Retina (tissue), 1 donor: ENCODE results near the gene REELD1.

Source experiments
- DNase-seq: peaks from one replicate; pipeline ENCODE4 v3.0.0-alpha.2; 2016

Gene REELD1

GRCh38 chr4:146214238-146214637 is at the start of gene REELD1:
Gene REELD1, plus strand, starts transcription at chr4:146214538. Its CDS starts 2,415 bp downstream, at chr4:146216953.
- DNase-seq: no peak

- DNase-seq: no peak
These were observed 49.1 kb upstream of the REELD1 start for GRCh38 chr4:146165221-146165620.

GRCh38 chr4:146165840-146166239 is 48.5 kb upstream of the REELD1 start:
- no peak for DNase-seq

DNA sequence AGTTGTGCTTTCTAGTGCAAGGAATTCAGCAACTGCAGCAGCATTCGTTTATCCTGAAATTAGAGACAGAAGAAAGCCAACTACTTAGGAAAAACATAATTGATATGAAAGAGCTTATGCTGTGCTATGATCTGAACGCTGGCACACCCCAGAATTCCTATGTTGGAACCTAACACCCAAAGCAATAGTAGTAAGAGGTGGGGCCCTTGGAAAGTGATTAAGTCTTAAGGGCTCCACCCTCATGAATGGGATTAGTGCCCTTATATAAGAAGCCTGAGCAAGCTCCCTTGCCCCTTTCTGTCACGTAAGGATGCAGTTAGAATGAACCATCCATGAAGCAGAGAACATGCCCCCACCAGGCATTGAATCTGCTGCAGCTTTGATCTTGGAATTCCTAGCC is 44.2 kb upstream of the REELD1 start:
- no peak for DNase-seq

DNA sequence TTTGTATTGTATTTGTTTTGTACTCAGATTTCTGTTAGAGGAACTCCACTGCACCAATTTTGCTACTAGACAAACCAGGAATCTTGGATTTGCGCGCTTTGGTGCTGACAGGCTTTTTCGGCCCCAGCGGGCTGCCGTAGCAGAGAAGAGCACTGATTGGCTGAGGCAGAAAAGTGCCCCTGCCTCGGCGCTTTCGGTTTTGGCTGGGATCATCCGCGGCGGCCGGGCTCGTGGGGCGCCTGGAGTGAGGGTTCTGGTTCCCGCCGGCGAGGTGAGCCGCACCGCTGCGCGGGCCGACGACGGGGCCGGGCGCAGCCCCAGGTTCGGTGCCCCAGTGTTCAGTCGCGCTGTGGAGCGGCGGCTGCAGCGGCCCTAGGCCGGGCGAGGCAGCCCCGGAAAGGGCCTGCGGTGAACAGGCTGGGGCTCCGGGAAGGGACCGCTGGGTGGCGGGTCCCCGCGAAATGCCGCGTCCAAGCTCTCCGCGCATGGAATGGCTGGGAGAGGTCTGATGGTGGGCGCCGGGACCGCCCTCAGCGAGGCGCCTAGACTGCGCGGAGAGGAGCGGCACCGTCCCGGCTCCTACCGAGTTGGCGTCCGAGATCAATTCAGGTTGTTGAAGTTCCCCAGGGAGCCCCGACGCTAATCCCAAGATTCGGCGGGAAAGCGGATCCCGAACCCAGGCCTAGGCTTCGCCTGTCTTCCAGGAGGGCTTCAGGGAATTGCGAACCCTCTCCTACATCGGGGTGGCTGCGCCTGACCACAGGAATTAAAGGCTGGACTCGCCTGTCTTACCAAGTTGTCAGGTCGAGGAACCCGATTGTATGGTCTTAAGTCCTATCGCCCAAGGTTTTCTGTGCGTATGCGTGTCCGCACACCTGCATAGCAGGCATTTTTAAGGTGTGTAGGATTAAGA is 38.5 kb upstream of the REELD1 start, which contains the start of gene LSM6:
TSS of gene LSM6 (plus strand) at position 178 of the 913 bp plus-strand sequence. CDS start 7,204 bp downstream, outside the sequence.
- DNase-seq: peak; percentile 95

GRCh38 chr4:146176891-146177290 is 37.4 kb upstream of the REELD1 start:
- no peak for DNase-seq

DNA sequence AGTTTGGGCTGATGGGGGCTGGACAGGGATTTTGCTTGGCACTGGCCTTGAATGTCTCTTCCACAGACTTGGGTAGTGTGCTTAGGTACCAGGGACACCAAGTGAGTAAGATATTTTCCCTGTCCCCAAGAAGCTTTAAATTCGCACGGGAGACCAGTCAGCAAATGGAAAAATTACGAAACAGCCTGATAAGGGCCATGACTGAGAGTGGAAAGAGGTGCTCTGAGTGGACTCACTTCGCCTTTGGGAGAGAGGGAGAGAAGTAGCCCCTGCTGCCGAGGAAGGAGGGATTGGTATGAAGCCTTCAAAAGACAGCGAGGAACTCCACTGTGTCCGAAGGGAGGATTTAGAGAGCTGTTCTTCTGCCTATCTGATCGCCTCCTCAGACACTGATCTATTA is 36.2 kb upstream of the REELD1 start:
- DNase-seq: no peak

DNA sequence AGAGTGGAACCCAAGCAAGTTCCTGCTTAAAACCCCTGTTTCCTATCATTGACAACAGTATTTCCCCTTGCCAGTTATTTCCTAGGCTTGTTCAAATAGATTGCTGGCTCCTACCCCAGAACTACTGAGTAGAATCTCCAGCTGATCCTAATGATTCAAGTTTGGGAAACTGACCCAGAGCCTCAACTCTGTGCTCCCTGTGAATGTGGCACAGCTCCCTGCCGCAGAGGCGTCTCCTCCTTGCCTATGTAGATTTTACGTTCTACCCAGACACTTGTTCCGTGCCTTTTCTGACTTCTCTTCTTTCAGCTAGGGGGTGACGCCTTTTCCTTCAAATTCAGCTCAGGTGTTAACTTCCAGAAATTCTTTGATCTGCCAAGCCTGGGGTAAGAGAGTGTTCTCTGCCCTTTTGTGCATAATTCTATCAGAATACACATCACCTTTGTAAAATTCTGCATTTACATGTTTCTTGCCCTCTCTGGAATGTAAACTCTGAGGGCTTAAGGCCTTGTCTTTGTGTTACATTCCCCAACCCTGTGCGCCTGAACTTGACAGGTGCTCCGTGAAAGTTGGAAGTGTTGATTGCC is 34.5 kb upstream of the REELD1 start:
- no peak for DNase-seq

GRCh38 chr4:146182443-146182842 is 31.9 kb upstream of the REELD1 start:
- DNase-seq: no peak

DNA sequence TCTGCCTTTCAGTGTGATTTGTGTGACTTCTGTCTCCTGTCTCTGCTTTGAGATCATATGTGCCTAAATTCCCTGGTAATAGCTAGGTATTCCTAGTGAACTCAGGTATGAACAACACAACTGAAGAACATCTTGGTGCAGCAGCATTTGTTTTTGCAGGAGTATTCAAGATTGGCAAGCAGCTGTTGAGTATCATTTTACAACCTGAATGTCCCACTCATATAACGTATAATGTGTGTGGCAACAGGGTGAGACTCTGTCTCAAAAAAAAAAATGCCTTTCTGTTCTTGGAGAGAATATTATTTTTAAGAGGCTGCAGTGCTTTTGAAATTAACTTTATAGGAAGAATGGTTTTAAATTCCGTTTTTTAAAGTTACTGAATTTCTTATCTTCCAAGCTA is 31.1 kb upstream of the REELD1 start:
- no peak for DNase-seq

- no peak for DNase-seq
These were observed 28.3 kb upstream of the REELD1 start for GRCh38 chr4:146186041-146186440.

GRCh38 chr4:146186596-146186995 is 27.7 kb upstream of the REELD1 start:
- no peak for DNase-seq

DNA sequence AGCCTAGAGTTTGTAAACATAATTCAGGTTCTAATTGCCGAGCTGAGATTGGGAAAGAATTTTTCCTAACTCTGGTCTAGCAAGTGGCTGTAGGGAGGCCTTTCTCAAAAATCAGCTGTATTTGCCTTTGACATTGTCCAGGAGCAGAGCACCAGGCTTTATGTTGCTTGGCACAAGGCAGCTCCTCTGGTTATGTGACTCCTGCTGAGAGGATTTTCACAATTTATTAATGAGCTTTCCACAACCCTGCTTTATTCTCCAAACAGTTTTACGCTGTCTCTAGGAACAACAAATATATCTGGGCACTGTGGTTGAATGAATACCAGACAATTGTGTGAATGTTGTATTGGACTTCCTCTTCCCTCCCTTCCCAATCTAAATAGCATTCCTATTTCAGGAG is 23.9 kb upstream of the REELD1 start:
- DNase-seq: no peak

GRCh38 chr4:146191766-146192458 is 22.4 kb upstream of the REELD1 start:
- DNase-seq: no peak

GRCh38 chr4:146193628-146194027 is 20.7 kb upstream of the REELD1 start:
- no peak for DNase-seq

GRCh38 chr4:146194212-146194611 is 20.1 kb upstream of the REELD1 start:
- DNase-seq: no peak

DNA sequence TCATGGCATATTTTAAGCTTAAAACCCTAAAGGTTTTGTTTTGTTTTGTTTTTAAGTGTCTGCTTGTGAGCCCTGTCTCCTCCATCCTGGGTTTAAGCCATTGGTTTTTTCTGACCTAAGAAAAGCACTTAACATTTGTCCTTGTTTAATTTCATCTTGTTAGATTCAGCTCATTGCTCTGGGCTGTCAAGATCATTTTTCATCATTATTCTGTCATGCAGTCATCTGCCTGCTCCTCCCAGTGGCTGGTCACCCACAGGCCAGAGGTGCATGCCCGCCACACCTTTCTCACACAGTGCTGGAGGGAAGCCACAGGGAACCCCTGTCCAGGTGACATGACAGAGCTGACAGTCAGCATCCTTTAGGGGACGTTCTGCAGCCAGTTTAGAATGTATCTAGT is 11.7 kb upstream of the REELD1 start:
- peak; percentile 69 for DNase-seq

- no peak for DNase-seq
These were observed 6.9 kb upstream of the REELD1 start for GRCh38 chr4:146207410-146207809.

DNA sequence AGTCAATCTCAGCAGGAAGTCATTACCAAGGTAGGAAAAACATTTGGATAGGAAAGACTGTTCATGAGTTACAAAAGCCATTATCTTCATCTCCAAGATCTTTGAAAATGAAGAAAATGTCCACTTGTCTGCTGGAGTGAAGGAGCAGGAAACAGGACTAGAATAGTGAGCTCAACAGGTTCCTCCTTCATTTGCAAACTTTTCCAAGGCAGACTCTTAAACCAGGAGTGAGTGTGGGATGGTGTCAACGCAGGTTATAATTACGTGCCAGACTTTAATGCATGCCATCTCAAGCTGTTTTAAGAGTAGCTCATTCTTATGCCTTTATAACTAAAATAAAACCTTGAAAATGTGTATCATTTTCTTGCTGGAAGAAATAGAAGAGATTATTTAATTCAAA is 3.4 kb upstream of the REELD1 start:
- DNase-seq: no peak

GRCh38 chr4:146211440-146211839 is 2.9 kb upstream of the REELD1 start:
- DNase-seq: no peak

DNA sequence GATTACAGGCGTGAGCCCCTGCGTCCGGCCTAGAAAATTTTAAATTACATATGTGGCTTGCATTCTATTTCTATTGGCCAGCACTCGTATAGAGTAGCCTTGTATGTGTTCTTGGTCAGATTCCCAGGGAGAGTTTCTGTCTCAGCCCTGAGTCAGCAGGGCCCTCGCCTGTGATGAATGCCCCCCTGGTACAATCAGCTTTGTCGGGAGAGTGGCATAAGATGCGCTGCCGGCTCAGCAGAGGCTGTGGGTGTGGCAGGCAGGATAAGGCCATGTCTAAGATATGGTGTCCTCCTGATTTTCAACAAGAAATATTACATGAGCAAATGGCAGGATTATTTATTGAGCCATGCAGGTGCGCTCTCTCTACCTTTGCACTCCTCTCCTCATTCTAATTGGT is 1.6 kb upstream of the REELD1 start:
- DNase-seq: no peak

DNA sequence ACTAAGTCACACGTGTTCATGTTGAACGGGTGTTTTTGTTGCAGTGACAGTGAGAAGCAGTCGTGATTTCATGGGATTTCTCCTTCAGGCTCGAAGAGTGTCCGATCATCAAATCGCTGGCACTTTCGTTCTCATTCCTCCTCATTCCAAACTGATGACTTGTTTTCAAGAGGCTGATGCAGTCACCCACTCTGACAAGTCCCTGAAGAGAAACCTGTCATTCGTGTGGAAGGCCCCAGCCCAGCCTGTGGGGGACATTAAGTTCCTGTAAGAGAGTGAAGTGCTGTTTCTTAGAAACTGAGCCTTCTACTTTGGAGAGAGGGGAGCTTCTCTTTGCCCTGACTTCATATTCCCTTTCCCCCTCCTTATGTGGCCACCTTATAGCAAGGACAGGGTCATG is 8.0 kb downstream of the REELD1 start:
- no peak for DNase-seq

GRCh38 chr4:146224326-146224966 is 10.1 kb downstream of the REELD1 start:
- DNase-seq: no peak
